H7 (cell line): Measurements from ENCODE around the gene HINFP. TPM values are rescaled to one million over a fixed set of nuclear protein-coding genes. Genes with fewer than 3 reads are reported as not detected.
"Not testable (repeated sequence)": the region's sequence is repeated elsewhere in the genome, so short reads cannot be mapped to it uniquely, and the experiment has no call there.

Experiments used
- DNase-seq: peaks from one replicate; pipeline ENCODE4 v3.0.0; 2012
- H3K27me3 ChIP-seq: 2 replicates; pipeline ENCODE4 v1.6.0; 2011; ENCODE audit warnings: mild to moderate bottlenecking, low read length; ENCODE audit not compliant: control insufficient read depth, insufficient read depth
- H3K36me3 ChIP-seq: replicated peaks from 2 replicates; pipeline ENCODE4 v1.5.1; 2011; ENCODE audit warnings: low read length; ENCODE audit not compliant: control insufficient read depth, insufficient read depth
- H3K4me3 ChIP-seq: 2 replicates; pipeline ENCODE4 v1.5.1; 2011; ENCODE audit warnings: low read depth, mild to moderate bottlenecking, control low read depth, low read length, moderate library complexity; ENCODE audit not compliant: insufficient read depth
- total RNA-seq: library from RNA; depleted of rRNA; stranded (reverse); fragments of >200 nt; shearing (Covaris generic); gene quantifications from 2 replicates; pipeline ENCODE4 v1.2.3, GENCODE V29; 2014

Gene HINFP
- total RNA-seq, 1 experiment from 2014 or later = 21.2 TPM

DNA sequence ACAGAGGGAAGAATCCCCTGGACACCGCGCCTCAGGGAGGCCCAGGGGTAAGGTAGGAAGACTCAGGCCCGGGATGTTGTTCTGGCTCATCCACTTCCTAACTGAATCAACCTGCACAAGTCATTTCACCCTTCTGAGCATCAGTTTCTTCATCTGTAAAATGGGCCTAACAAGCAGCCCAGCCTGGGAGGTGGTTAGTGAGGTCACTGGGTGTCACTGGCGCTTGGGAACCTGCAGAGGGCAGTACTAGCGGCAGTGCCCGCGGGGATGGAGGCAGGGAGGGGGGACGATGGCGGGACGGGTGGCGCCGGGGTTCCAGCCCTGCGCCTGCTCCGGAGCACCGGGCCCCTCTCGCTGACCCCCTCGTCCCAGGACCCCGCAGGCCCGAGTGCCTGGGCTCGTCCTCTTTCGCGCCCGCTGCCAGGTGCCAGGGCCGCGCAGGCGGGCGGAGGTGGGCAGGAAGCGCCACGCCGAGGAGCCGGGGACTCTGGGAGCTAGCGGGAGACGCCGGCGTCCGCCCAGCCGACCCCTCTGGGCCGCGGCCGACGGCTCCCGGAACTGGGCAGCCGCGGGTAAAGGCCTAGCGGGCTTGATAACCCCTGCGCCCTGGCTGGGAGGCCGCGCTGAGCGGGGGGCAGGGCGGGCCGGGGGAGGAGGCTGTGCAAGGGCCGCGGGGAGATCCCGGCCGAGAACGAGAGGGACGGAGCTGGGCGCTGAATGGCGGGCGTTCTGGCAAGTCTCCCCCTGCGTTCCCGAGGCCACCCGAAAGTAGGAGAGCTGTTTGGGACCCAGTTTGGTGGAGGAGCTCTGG is 47.3 kb downstream of the HINFP start, which contains the start of gene NLRX1:
NLRX1 (plus strand) TSS at position 255 of the 811 bp plus-strand sequence. CDS start 2,679 bp downstream, outside the sequence.
- H3K4me3 ChIP-seq = peak within 1 kb of the TSS; percentile 93
- no peaks in the 10 kb centered on the region for H3K27me3 ChIP-seq
- DNase-seq = peak; percentile 95
- no peaks in the 10 kb centered on the region for H3K36me3 ChIP-seq

DNA sequence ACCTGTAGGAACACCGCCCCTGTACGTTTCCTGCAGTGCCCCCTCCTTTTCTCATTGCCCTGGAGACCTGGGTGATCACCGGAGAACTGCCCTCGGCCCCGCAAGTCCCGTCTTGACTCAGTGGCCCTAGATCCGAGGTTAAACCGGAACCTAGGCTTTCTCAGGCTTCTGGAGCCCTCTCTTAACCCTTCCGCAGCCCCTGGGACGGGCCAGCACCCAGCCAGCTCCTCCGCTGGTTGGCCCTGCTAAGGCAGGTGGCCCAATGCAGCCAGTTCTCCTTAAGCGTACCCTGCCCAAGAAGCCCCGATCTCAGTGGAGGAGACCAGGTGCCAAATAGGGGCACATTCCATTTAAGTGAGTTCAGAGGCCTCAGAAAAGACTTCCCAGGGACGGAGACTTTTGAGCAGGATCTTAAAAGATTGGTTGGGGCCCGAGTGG is 47.9 kb downstream of the HINFP start:
- Histone ChIP-seq H3K27me3 (no peaks in the 10 kb centered on the region), H3K36me3 (no peaks in the 10 kb centered on the region), H3K4me3 (peak overlapping the region; percentile 93)
- DNase-seq = peak; percentile 90

DNA sequence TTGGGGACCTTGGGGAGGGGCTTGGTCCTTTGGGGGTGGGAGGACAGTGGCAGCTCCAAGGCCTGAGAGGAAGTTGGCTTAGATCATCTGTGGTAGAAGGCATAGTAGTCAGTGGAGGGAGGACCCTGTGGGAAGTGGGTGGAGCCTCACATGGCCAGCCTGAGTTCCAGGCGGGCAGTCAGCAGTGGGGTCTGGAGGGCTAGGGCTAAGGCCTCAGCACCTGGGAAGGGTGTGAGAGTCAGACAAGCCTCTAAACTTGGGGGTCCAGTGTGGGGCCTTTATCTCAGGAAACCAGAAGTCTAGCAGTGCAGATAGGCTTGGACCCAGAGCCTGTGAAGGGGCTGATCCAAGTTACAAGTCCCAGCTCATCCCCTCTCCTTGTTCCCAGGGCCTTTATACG is 51.1 kb downstream of the HINFP start:
- H3K27me3 ChIP-seq = no peaks in the 10 kb centered on the region
- no peak for DNase-seq
- H3K4me3 ChIP-seq = no peak overlapping the region
- peaks cover 1% of the 10 kb centered on the region for H3K36me3 ChIP-seq

DNA sequence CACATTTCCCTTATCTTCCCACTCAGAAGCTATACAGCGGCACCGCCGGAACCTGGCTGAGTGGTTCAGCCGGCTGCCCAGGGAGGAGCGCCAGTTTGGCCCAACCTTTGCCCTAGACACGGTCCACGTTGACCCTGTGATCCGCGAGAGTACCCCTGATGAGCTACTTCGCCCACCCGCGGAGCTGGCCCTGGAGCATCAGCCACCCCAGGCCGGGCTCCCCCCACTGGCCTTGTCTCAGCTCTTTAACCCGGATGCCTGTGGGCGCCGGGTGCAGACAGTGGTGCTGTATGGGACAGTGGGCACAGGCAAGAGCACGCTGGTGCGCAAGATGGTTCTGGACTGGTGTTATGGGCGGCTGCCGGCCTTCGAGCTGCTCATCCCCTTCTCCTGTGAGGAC is 52.1 kb downstream of the HINFP start:
- Histone ChIP-seq H3K36me3 (peaks cover 1% of the 10 kb centered on the region), H3K4me3 (no peak overlapping the region), H3K27me3 (no peaks in the 10 kb centered on the region)
- no peak for DNase-seq

DNA sequence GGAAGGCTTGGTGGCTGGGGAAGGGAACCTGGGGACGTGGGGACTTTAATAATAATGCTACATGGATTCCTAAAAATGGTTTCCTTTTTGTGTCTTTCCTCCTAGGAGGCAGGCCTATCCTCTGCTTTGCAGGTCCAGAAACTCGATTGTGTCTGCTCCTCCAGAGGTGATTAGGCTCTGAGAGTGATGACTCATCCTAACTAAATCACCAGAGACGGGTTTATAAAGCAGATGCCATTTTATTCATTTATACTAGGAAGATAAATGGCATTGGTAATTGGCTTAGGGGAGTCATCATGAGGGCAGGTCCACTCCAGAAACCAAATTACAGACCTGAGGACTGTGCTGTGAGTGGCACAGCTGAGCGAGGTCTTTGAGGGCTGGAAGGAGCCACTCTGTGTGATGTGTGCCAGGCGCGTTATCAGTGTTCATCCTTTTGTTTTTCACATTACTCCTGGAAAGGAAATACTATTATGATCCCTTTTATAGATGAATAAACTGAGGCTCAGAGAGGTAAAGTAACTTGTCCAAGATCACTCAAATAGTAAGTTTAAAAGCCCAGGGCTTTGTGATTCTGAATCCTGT is 54.2 kb downstream of the HINFP start:
- DNase-seq = no peak
- Histone ChIP-seq H3K36me3 (peaks cover 1% of the 10 kb centered on the region), H3K4me3 (no peak overlapping the region), H3K27me3 (no peaks in the 10 kb centered on the region)

DNA sequence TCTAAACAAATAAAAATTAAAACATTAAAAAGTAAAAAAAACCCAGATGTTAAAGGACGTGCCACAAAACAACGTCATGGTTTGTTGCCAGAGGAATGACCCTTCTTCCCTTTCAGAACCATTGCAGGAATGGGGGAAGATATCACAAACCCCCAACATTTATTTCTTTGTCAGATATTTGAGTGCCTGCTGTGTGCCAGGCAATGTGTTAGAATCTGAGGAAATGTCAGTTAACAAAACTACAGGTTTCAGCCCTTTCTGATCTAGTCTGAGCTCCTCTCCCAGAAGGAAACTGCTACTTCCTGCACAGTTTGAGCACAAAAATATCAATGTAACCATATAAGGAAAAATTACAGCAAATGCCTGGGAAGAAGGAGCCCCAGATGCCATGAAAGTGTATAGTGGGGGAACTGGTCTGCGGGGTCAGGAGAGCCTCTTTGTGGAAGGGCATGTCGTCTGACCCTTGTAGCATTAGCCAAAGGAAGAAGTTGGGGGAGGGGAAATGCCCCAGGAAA is 56.8 kb downstream of the HINFP start:
- Histone ChIP-seq H3K27me3 (no peaks in the 10 kb centered on the region), H3K36me3 (peaks cover 1% of the 10 kb centered on the region), H3K4me3 (no peak overlapping the region)
- no peak for DNase-seq

DNA sequence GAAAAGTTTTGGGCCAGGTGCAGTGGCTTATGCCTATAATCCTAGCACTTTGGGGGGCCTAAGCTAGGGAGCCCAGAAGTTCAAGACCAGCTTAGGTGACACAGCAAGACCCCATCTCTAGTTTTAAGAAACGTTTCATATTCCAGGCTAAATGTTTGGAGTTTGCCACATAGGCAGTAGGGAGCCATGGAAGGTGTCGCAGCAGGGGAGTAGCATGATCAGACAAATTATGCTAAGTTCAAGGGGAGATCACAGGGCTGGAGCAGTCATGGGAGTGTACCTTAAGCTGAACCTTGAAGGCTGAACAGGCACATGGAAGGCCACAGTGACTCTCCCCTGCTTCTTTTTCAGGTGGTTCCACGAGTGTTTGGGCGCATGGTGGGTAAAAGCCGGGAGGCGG is 58.0 kb downstream of the HINFP start:
- Histone ChIP-seq H3K4me3 (no peak overlapping the region), H3K36me3 (peaks cover 1% of the 10 kb centered on the region), H3K27me3 (no peaks in the 10 kb centered on the region)
- no peak for DNase-seq

DNA sequence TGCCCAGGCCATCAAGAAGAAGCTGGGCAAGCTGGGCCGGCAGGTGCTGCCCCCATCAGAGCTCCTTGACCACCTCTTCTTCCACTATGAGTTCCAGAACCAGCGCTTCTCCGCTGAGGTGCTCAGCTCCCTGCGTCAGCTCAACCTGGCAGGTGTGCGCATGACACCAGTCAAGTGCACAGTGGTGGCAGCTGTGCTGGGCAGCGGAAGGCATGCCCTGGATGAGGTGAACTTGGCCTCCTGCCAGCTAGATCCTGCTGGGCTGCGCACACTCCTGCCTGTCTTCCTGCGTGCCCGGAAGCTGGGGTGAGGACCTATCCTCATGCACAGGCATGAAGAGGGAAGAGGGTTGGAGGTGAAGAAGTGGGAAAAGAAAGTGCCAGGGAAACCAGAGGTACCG is 58.6 kb downstream of the HINFP start:
- Histone ChIP-seq H3K4me3 (no peak overlapping the region), H3K27me3 (no peaks in the 10 kb centered on the region), H3K36me3 (peaks cover under 1% of the 10 kb centered on the region)
- no peak for DNase-seq

DNA sequence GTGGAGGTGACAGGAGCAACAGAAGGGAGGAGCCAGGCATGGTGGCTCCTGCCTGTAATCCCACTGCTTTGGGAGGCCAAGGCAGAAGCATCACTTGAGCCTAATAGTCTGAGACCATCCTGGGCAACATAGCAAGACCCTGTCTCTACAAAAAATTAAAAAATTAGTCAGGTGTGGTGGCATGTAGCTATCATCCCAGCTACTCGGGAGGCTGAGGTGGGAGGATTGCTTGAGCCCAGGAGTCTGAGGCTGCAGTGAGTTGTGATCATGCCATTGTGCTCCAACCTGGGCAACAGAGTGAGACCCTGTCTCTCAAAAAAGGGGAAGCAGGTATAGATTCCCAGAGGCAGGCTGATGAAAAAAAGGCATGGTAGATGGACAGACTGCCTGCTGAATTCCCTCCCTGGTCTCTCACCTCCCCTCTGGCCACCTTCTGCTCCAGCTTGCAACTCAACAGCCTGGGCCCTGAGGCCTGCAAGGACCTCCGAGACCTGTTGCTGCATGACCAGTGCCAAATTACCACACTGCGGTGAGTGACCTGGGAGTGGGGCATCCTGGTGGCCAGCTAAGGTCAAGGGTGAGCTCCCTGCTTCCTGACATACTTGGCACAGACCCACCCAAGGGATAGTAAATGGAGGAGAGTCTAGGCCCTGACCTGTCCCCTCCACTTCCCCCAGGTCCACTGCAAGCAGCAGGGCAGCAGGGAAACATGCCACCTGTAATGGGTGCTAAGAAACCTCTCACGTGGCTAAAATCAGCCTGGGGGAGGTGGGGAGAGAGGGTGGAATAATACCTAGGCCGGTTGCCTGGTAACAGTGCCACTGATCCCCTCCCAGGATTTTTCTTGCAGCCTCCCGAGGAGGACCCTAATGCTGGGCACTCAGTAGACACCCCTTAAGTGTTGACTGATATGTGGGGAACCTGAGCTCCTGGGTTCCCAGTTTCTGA is 59.6 kb downstream of the HINFP start:
- no peak for DNase-seq
- H3K27me3 ChIP-seq = no peaks in the 10 kb centered on the region
- no peak overlapping the region for H3K4me3 ChIP-seq
- H3K36me3 ChIP-seq = no peaks in the 10 kb centered on the region

DNA sequence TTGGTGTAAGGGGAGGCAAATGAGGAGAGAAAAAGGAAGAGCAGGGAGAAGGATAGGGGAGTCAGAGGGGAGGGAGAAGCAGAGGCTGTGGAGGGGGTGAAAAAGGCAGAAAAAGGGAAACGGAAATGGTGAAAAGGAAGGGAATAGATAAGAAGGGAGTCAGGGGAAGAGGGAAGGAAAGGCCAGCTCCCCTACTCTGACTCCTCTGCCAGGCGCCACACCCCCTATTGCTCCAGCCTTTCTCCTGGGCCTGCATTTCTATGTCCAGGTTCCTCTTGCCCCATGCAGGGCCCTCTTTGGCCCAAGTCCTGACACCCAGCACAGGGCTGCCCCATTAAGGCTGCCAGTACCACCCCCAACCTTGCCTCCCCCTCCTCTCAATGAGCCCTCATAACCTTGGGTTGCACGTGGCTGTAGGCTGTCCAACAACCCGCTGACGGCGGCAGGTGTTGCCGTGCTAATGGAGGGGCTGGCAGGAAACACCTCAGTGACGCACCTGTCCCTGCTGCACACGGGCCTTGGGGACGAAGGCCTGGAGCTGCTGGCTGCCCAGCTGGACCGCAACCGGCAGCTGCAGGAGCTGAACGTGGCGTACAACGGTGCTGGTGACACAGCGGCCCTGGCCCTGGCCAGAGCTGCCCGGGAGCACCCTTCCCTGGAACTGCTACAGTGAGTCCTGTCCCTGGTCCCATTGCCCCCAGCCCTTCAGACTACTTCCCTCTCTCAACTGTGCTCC is 60.5 kb downstream of the HINFP start:
- no peaks in the 10 kb centered on the region for H3K36me3 ChIP-seq
- DNase-seq = no peak
- no peaks in the 10 kb centered on the region for H3K27me3 ChIP-seq
- H3K4me3 ChIP-seq = no peak overlapping the region

DNA sequence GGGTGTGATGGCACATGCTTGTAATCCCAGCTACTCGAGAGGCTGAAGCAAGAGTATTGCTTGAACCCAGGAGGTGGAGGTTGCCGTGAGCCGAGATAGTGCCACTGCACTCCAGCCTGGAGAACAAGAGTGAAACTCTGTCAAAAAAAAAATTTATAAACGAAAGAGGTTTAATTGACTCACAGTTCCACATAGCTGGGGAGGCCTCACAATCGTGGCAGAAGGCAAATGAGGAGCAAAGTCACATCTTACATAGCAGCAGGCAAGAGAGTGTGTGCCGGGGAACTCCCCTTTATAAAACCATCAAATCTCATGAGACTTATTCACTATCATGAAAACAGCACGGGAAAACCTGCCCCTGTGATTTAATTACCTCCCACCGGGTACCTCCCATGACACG is 63.0 kb downstream of the HINFP start:
- H3K36me3 ChIP-seq, DNase-seq, H3K27me3 ChIP-seq, H3K4me3 ChIP-seq: not testable (repeated sequence)
